ENCODE results near the gene MYH10.

DNA sequence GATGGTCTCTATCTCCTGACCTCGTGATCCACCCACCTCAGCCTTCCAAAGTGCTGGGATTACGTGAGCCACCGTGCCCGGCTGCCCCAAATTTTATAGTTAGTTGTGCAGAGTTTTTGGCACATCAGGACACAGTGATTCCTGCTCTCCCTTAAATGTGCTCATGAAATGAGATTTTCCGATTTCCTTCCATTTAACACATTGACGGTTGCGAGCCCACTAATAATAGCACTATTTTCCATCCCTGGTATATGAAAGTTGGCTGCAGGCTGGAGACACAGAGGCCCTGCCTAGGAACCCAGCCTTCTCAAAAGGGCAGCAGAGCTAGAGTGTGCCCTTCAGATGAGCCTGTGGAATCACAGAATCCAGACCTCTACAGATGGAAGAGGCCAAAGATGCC, 17.4 kb upstream of the MYH10 start:
- TF ChIP-seq, protein P1, sequence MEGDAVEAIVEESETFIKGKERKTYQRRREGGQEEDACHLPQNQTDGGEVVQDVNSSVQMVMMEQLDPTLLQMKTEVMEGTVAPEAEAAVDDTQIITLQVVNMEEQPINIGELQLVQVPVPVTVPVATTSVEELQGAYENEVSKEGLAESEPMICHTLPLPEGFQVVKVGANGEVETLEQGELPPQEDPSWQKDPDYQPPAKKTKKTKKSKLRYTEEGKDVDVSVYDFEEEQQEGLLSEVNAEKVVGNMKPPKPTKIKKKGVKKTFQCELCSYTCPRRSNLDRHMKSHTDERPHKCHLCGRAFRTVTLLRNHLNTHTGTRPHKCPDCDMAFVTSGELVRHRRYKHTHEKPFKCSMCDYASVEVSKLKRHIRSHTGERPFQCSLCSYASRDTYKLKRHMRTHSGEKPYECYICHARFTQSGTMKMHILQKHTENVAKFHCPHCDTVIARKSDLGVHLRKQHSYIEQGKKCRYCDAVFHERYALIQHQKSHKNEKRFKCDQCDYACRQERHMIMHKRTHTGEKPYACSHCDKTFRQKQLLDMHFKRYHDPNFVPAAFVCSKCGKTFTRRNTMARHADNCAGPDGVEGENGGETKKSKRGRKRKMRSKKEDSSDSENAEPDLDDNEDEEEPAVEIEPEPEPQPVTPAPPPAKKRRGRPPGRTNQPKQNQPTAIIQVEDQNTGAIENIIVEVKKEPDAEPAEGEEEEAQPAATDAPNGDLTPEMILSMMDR (IDR thresholded peaks at IDR 0.05; ENCODE audit: insufficient read depth, low read length, poor library complexity, severe bottlenecking), result no peak
- no peak for TF ChIP-seq EZH2phosphoT487 (conservative IDR thresholded peaks at IDR 0.05; ENCODE audit: low read length)
